ENCODE data around the gene RRP8. TPM values are rescaled to one million over a fixed set of nuclear protein-coding genes. Genes with fewer than 3 reads are reported as not detected.

Gene RRP8
- total RNA-seq, 1 experiment from 2014 or later, result 17.8 TPM

- POLR2A ChIA-PET, result interaction anchor here (1.0 to 1.2 kb wide), 2 partner anchors 9 to 68 kb away, joined by 4 read pairs; no protein-coding TSS in a partner anchor
- peak; percentile 90 for ATAC-seq
- Histone ChIP-seq H4K20me1 (ENCODE audit: insufficient read depth) (no peaks in the 10 kb centered on the region), H3K36me3 (ENCODE audit: control insufficient read depth in 1 of 2, insufficient read depth in 2 of 2, low read length in 2 of 2) (peaks cover 21 to 43% of the 10 kb centered on the region in 2 experiments), H3K4me1 (ENCODE audit: control insufficient read depth in 1 of 2, insufficient read depth in 2 of 2, low read length in 2 of 2) (peaks cover 7 to 31% of the 10 kb centered on the region in 2 experiments; a peak in 3 of 4 replicates), H3K79me2 (ENCODE audit: insufficient read depth, low read length) (peaks cover 33% of the 10 kb centered on the region), H3K4me3 (replicated peaks in 1 of 2; ENCODE audit: low read depth in 1 of 2, low read length in 2 of 2) (peak within 1 kb of the TSS; percentile 71 to 92), H3K4me2 (ENCODE audit: low read length) (peak within 1 kb of the TSS; percentile 91), H3K9ac (ENCODE audit: low read length) (peak within 1 kb of the TSS; percentile 73), H2AFZ (ENCODE audit: low read depth, low read length, poor library complexity, severe bottlenecking) (no peak within 1 kb of the TSS), H3K27me3 (ENCODE audit: insufficient read depth, low read length) (no peaks in the 10 kb centered on the region), H3K9me2 (ENCODE audit: insufficient read depth) (no peaks in the 10 kb centered on the region), H3K9me3 (ENCODE audit: control insufficient read depth in 1 of 2, insufficient read depth in 1 of 2, low read depth in 1 of 2, low read length in 2 of 2) (no peaks in the 10 kb centered on the region), H3K27ac (ENCODE audit: low read depth, low read length) (peak within 1 kb of the TSS; percentile 93)
- peak; percentile 75 for DNase-seq (ENCODE audit: low read depth, low spot score)
- RAD21 ChIA-PET (ENCODE audit: low non-redundant PET in 1 of 2, low total read pairs in 2 of 2, uncharacterized antibody in 2 of 2, unreplicated experiment in 2 of 2), result no interaction called here
- intact Hi-C loops (cut with micrococcal nuclease), result no loop called here
- TF ChIP-seq ATF3 (IDR thresholded peaks at IDR 0.05) (no peak), YY1 (IDR thresholded peaks at IDR 0.05; ENCODE audit: extremely low read depth, insufficient replicate concordance, low read depth, low read length) (no peak), FOSL1 (IDR thresholded peaks at IDR 0.05; ENCODE audit: low read depth) (no peak), POLR2AphosphoS5 (IDR thresholded peaks at IDR 0.05; ENCODE audit: low read depth, low read length) (peak; percentile 98), RAD21 (IDR thresholded peaks at IDR 0.05; ENCODE audit: low read depth) (no peak), ZFX (IDR thresholded peaks at IDR 0.05) (peak; percentile 10; the same call in 1 of the 2 replicates), ZNF274 (IDR thresholded peaks at IDR 0.05; ENCODE audit: low read depth, low read length) (no peak), ZBTB33 (IDR thresholded peaks at IDR 0.05; ENCODE audit: extremely low read depth, insufficient replicate concordance, low read length) (peak; percentile 22), CTCF (IDR thresholded peaks at IDR 0.05 in 2 of 3, conservative IDR thresholded peaks at IDR 0.05 in 1 of 3; ENCODE audit: borderline replicate concordance in 1 of 3, insufficient read depth in 1 of 3, low read depth in 2 of 3, low read length in 2 of 3) (peak in 2 of 3 experiments; percentile 63 to 67; a peak in 4 of 6 replicates), SP1 (IDR thresholded peaks at IDR 0.05; ENCODE audit: low read depth) (no peak), ELF1 (IDR thresholded peaks at IDR 0.05; ENCODE audit: borderline replicate concordance, low read depth) (no peak), EZH2 (IDR thresholded peaks at IDR 0.05) (no peak), SIN3A (IDR thresholded peaks at IDR 0.05; ENCODE audit: low read depth) (no peak), CBX3 (IDR thresholded peaks at IDR 0.05; ENCODE audit: low read depth) (no peak), TCF7L2 (IDR thresholded peaks at IDR 0.05; ENCODE audit: borderline replicate concordance, extremely low read depth, insufficient read depth, insufficient read length) (peak; percentile 21), MAX (IDR thresholded peaks at IDR 0.05) (no peak), JUND (IDR thresholded peaks at IDR 0.05) (no peak), SRF (IDR thresholded peaks at IDR 0.05; ENCODE audit: low read depth) (no peak), POLR2A (IDR thresholded peaks at IDR 0.05; ENCODE audit: borderline replicate concordance, extremely low read depth, insufficient read depth, insufficient read length) (peak; percentile 75)
- CTCF ChIA-PET, result interaction anchor here (0.6 to 2.1 kb wide), 4 partner anchors 59 to 233 kb away, joined by 4 to 11 read pairs (median 4); partner anchors contain the start of gene MRPL17
- BruUV-seq (replicated peaks), result TSS peak; percentile 94
Measured at GRCh38 chr11:6612213-6613041, 9.0 kb upstream of the RRP8 start, which contains the start of gene TAF10. TSS of gene TAF10 (minus strand) at chr11:6612216. CDS start at chr11:6612189, 27 bp downstream.

Measured in HCT116 (cell line).